ENCODE measurements around the gene KRTAP10-3. TPM values are rescaled to one million over a fixed set of nuclear protein-coding genes. Genes with fewer than 3 reads are reported as not detected.

KRTAP10-3 gene
- total and polyA plus RNA-seq, 2 of the 13 experiments (the other 11 are each of a cell fraction or from before 2014, with no cell fraction given) = not detected

- WGBS (ENCODE audit: low lambda C conversion rate) = 84% methylated on average over 19 of the region's 31 CpGs
- CTCF ChIA-PET (ENCODE audit: low intra/inter-chr PET ratio, low total read pairs) = no interaction called here
- Histone ChIP-seq H3K9me3 (ENCODE audit: low read length) (no peaks in the 10 kb centered on the region), H2AFZ (ENCODE audit: low read length) (no peak overlapping the region), H3K4me1 (ENCODE audit: insufficient read depth, low read length) (peaks cover 37% of the 10 kb centered on the region), H3K36me3 (replicated peaks in 1 of 2; ENCODE audit: control insufficient read depth in 1 of 2, insufficient read depth in 2 of 2, low read length in 2 of 2) (no peaks in the 10 kb centered on the region), H3K27ac (ENCODE audit: extremely low read length, insufficient read depth, low read length) (no peak overlapping the region), H3K79me2 (ENCODE audit: insufficient read depth, low read length) (no peaks in the 10 kb centered on the region), H3K4me3 (replicated peaks in 1 of 3; ENCODE audit: insufficient read depth in 1 of 3, low read depth in 2 of 3, low read length in 3 of 3) (no peak overlapping the region), H3K9ac (ENCODE audit: insufficient read depth, low read depth, low read length) (no peak overlapping the region), H4K20me1 (ENCODE audit: insufficient read depth, low read length) (no peaks in the 10 kb centered on the region), H3K27me3 (ENCODE audit: control insufficient read depth in 1 of 2, insufficient read depth in 2 of 2, low read length in 2 of 2) (no peaks in the 10 kb centered on the region; a peak in 1 of 5 replicates), H3K4me2 (ENCODE audit: low read depth, low read length) (no peak overlapping the region)
- intact Hi-C loops (cut with micrococcal nuclease; ENCODE audit: unreplicated experiment) = no loop called here
- no peak for FAIRE-seq
- DNase-seq (ENCODE audit: low spot score) = no peak
- no peak for ATAC-seq
- no TSS peak for BruUV-seq (replicated peaks)
- TF ChIP-seq, protein P1, sequence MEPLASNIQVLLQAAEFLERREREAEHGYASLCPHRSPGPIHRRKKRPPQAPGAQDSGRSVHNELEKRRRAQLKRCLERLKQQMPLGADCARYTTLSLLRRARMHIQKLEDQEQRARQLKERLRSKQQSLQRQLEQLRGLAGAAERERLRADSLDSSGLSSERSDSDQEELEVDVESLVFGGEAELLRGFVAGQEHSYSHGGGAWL (CRISPR knock-in tag; IDR thresholded peaks at IDR 0.05) = no peak
- TF ChIP-seq KLF15 (CRISPR knock-in tag; IDR thresholded peaks at IDR 0.05; ENCODE audit: borderline replicate concordance) (no peak), ZNF451 (CRISPR knock-in tag; IDR thresholded peaks at IDR 0.05) (no peak), ZSCAN9 (CRISPR knock-in tag; IDR thresholded peaks at IDR 0.05; ENCODE audit: borderline replicate concordance) (no peak), ZNF143 (CRISPR knock-in tag; IDR thresholded peaks at IDR 0.05) (no peak), SETDB1 (CRISPR knock-in tag; IDR thresholded peaks at IDR 0.05; ENCODE audit: borderline replicate concordance) (no peak), PAXIP1 (CRISPR knock-in tag; conservative IDR thresholded peaks at IDR 0.05) (no peak), AGO2 (optimal IDR thresholded peaks at IDR 0.05; ENCODE audit: low read depth, low read length) (peak; percentile 28), FOSL1 (CRISPR knock-in tag; IDR thresholded peaks at IDR 0.05; ENCODE audit: borderline replicate concordance) (no peak), ZNF687 (CRISPR knock-in tag; IDR thresholded peaks at IDR 0.05) (peak; percentile 10; the same call in 1 of the 2 replicates)
- POLR2A ChIA-PET = no interaction called here
- in situ Hi-C loops (cut with HindIII; ENCODE audit: extremely low pct_ligation_motif_present, low pct_unique_long_range_greater_than_20kb) = no loop called here
Measured at GRCh38 chr21:44520326-44521300, 38.0 kb downstream of the KRTAP10-3 start.
